ENCODE data around the gene LGI4.
"Not testable (repeated sequence)": the region's sequence is repeated elsewhere in the genome, so short reads cannot be mapped to it uniquely, and the experiment has no call there.

LGI4 gene

GRCh38 chr19:35105047-35105410 is 29.8 kb downstream of the LGI4 start:
- no peak for TF ChIP-seq CTCF (IDR thresholded peaks at IDR 0.05; ENCODE audit: control insufficient read depth, extremely low read depth, insufficient read depth)
- DNase-seq (ENCODE audit: low read depth), result no peak

GRCh38 chr19:35104361-35104760 is 30.5 kb downstream of the LGI4 start:
- no peak for DNase-seq (ENCODE audit: low read depth)
- no peak for TF ChIP-seq CTCF (IDR thresholded peaks at IDR 0.05; ENCODE audit: control insufficient read depth, extremely low read depth, insufficient read depth)
- no peak overlapping the region for H3K4me3 ChIP-seq (ENCODE audit: low read depth, low read length)

More at GRCh38 chr19:35105047-35105410, 29.8 kb downstream of the LGI4 start:
- H3K4me3 ChIP-seq (ENCODE audit: low read depth, low read length), result no peak overlapping the region

GRCh38 chr19:35103614-35104013 is 31.2 kb downstream of the LGI4 start:
- not testable (repeated sequence) for H3K4me3 ChIP-seq (ENCODE audit: low read depth, low read length); DNase-seq (ENCODE audit: low read depth)

GRCh38 chr19:35101949-35102348 is 32.9 kb downstream of the LGI4 start:
- not testable (repeated sequence) for DNase-seq (ENCODE audit: low read depth); H3K4me3 ChIP-seq (ENCODE audit: low read depth, low read length)

GRCh38 chr19:35100588-35101533 is 34.0 kb downstream of the LGI4 start:
- DNase-seq (ENCODE audit: low read depth), result no peak
- no peak overlapping the region for H3K4me3 ChIP-seq (ENCODE audit: low read depth, low read length)
- TF ChIP-seq CTCF (IDR thresholded peaks at IDR 0.05; ENCODE audit: control insufficient read depth, extremely low read depth, insufficient read depth), result no peak

- DNase-seq (ENCODE audit: low read depth), result no peak
- TF ChIP-seq CTCF (IDR thresholded peaks at IDR 0.05; ENCODE audit: control insufficient read depth, extremely low read depth, insufficient read depth), result no peak
- no peak overlapping the region for H3K4me3 ChIP-seq (ENCODE audit: low read depth, low read length)
Observed at GRCh38 chr19:35099897-35100275, 35.0 kb downstream of the LGI4 start.

- no peak overlapping the region for H3K4me3 ChIP-seq (ENCODE audit: low read depth, low read length)
- no peak for TF ChIP-seq CTCF (IDR thresholded peaks at IDR 0.05; ENCODE audit: control insufficient read depth, extremely low read depth, insufficient read depth)
- DNase-seq (ENCODE audit: low read depth), result no peak
Observed at GRCh38 chr19:35099155-35099896, 35.5 kb downstream of the LGI4 start.

Measured in LNCaP clone FGC (cell line).